GM10847 (cell line): ENCODE results near the gene LPP.

Experiments used
- POLR2A ChIP-seq: IDR thresholded peaks from 2 replicates; pipeline ENCODE4 v1.6.1; 2011; ENCODE audit not compliant: insufficient read length; ENCODE audit errors: extremely low read depth

The LPP gene

DNA sequence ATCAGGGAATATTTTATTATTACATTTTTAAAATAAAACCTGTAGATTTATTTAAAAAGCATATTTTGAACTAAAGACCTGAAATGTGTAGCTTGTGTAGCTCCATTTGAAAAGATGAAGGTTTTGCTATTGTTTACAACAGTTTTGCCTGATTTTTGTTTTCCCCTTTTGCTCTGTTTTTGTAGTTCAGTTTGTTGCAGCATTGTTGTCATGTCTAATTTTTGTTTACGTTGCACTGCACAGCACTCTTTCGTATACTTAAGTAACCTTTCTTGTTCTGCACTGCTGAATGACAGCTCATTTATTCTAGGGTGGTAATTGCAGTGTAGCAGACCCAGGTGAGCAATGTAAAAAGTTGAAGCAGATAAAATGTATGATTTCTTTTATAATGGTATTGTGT, 435.8 kb downstream of the LPP start:
- no peak for TF ChIP-seq POLR2A

DNA sequence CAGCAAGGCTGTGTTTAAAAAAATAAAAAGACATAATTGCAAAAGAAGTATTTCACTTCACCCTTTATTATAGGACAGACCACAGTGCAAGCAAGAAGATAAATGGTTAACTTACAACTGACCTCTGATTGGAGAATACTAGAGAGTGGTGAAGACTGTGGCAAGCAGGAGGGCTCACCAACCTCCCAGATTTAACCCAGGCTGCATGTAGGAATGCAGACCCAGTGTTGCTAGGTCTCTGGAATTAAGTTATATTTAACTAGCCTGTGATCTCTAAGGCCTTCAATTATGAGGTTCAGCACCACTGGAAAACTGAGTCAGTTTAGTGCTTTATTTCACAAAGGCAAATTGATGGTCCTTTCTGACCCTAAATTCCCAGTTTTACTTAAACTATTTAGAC, 436.6 kb downstream of the LPP start:
- no peak for TF ChIP-seq POLR2A

DNA sequence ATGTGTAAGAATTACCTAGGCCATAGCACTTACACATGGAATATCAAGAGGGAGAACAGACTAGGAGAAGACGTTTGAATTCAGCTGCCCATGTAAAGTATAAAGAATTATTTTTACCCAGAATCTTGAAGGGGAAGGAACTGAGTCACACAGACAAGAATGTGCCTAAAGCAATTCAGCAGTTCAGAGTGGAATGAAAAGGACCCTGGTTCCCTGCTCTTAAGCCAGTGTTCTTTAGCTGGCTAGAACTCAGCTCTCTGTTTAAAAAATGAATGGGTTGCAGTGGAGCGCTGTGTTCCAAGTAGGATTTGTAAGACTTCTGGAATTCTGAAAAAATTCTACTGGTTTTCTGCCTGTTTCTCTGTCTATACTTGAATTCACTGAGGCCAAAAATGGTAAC, 440.2 kb downstream of the LPP start:
- no peak for TF ChIP-seq POLR2A

DNA sequence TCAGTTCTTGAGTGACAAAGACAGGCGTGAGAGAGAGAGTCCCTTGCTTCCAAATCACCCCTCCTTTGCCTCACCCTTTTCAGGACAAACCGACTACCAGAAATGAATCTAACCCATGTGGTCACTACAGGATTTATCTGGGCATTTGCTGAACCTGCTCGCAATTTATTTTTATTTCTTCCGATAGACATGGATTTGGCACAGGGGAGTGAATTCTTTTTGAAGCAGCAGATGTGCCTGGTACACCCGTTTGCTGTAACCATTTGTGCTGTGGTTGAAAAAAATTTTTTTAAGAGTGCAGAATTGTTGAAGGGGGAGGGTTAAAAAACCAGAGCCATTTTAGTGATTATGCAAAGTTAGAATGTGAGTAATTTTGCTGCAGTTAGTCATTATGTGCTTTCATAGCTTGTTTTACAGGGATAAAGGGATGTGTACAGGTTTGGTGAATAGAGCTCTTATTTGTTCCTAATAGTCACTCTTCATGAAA, 442.0 kb downstream of the LPP start:
- no peak for TF ChIP-seq POLR2A

DNA sequence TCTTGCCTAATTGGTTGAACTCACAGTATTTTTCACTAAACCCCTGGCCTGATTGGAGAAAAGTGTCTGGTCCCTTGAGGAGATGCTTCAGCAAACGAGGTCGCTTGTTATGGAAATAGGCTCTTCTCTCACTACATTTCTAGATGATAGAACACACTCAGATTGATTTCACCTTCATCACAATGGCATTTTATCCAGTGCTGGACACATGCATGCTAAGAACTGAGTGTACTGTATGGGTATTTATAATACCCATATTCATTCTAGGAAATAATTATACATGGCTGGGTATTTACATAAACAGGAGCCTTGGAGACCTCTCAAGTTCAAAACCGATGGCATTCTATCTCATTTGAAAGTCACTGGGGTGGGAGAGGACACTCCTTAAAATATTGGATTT, 444.9 kb downstream of the LPP start:
- no peak for TF ChIP-seq POLR2A

DNA sequence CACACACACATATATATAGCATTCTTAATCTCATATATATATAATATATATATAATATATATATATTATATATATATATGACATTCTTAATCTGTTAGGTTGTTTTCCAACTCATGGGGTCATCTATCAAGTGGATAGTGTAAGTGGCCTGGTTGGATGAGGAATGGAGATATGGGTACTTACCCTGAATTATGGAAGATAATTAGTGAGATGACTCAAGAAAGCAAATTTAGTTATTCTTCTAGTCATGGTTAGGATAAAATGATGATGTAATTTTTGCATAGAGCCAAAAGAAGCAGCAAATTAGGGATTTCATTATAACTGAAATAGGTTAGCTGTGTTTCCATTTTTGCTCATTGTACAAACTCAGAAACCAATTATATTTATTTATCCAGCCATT, 448.2 kb downstream of the LPP start:
- no peak for TF ChIP-seq POLR2A

DNA sequence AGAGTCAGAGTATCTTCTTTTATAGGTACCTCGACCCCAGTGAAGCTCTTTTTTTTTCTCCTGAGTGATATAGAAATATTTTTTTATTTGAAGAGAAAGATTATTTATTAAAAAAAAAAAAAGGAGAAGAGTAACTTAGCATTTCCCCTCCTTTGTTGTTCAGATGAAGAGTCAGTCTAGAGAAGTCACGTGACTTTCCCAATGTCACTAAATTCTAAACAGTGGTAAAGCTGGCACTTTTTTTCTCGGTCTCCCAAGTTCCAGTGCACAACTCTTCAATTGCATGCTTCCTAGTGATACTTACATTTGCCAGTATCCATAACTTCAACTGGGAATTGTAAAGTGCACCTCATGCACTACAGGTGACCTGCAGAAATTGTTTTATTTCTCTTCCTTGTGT, 448.7 kb downstream of the LPP start:
- TF ChIP-seq POLR2A = no peak

DNA sequence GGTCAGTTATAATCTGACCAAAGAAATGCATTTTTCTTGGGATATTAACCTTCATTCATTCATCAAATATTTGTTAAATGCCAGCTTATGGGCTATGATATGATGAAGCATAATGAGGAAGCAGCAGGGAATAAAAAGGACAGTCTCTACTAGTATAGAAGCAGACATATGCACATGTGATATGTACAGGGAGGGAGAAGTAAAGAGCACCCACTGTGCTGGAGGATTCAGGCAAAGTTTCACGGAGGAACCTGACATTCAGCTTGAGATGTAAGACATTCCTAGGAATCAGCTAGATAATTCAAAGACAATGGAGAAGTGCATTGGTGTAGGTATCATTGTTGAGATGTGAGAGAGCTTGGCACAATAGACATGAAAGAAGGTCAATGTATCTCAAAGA, 450.7 kb downstream of the LPP start:
- no peak for TF ChIP-seq POLR2A

DNA sequence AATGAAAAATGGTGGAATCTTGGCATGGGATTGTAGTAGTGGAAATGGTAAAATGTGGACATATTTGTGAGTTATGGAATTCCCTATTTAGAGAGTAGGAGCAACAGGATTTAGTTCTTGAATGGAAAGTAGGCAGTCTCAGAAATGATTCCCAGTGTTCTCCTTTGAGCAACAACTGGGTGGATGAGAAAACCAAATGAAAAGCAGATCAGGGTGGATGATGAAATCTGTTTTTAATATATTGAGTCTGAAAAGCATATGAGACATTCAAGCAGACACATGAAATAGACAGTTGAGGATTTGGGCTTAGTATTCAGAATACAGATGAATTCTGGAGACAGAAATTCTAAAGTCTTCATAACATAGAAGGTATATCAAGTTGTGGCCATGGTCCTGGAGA, 451.3 kb downstream of the LPP start:
- TF ChIP-seq POLR2A = no peak

DNA sequence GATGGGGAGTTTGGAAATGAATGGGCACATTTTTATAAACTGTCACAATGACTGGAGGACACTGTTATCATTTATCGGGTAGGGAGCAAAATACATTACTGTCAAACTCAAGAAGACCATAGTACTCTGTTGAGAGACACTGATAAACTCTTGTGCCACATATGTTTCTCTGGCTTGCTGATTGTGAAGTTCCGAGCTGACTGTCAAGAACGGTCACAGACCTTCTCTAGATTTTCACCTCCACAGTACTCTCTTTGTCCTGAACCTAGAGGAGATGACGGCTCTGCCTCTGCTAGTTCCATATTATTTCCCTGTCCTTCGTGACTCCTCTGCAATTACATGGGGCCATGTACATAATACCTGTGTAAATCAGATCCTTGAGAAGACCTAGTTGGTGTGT, 451.9 kb downstream of the LPP start:
- no peak for TF ChIP-seq POLR2A

DNA sequence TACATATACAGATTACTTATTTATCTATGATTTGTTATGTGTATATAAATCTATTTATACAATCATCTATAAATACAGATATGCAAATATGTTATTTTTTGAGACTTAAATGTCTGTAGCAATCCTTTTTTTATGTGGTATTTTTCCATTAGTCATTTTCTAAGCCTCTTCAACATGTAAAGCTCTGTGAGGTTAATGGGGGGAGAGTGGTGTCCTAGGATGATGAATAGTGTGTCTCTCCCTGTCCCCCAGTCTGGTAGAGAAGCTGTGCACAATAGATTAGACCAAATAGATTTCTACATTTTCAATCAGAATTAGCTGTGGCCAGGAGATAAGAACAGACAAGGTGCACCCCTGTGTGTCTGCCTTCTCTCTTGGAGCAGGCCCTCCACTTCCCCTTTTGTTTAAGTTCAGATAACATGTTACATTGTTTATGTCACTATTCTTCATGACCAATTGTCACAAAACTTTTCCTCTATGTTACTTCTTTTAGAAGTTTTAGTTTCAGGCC, 453.9 kb downstream of the LPP start:
- no peak for TF ChIP-seq POLR2A

DNA sequence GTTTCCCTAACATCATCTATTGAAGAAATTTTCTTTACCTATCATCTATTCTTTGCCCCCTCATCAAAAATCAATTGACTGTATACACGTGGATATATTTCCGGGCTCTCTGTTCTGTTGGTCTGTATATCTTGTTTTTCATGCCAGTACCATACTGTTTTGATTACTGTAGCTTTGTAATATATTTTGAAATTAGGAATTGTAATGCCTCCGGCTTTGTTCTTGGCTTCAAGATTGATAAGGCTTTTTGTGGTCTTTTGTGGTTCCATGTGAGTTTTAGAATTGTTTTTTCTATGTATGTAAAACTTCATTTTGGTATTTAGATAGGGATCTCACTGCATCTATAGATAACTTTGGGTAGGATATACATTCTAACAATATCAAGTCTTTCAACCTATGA, 454.4 kb downstream of the LPP start:
- TF ChIP-seq POLR2A = no peak

DNA sequence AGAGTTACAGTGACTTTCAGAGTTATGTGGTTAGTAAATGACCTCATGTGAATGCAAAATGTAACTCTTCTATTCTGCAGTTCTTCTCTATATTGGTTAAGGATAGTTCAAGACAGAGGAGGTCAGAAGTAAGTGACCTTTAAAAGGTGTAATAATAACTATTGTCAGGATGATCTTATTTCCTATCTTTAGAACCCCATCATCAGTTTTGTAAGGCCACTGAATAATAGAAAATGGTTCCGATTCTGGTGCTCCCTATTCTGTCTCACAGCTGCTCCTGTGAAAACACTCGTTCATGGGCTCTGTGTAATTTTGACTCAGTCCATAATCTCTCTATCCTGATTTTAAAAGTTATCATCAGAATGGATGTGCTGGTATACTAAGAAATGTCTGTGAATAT, 463.3 kb downstream of the LPP start:
- no peak for TF ChIP-seq POLR2A

DNA sequence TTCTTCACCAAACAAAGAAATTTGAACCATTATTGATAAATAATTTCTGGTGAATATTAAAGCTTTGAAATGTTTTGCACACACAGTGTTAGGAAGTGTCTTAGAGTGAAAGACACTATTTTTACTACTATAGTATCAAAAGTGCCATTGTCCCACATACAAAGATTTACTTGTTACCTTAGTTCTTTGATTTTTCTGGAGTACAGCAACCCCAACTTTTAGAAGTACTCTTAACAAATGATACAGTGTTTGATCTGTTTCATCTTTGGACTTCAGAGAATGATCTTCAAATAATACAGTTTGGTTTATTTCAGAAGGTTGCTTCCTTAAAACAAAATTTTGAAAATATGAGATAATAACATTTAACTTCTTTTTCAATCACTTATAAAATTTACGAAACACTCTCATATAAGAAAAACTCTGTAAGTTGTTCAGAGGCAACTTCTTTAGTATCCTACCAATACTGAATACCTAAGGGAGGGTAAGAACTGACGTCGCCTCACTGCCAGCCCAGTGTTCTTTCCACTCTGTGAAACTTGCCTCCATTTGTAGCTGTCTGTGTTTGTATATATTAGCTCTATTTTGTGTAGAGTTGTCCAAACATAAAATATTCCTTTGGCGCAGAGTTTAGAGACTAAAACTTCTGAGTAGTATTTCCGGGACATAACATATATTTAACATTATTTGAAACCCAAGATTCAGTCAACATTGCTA, 464.2 kb downstream of the LPP start:
- no peak for TF ChIP-seq POLR2A

DNA sequence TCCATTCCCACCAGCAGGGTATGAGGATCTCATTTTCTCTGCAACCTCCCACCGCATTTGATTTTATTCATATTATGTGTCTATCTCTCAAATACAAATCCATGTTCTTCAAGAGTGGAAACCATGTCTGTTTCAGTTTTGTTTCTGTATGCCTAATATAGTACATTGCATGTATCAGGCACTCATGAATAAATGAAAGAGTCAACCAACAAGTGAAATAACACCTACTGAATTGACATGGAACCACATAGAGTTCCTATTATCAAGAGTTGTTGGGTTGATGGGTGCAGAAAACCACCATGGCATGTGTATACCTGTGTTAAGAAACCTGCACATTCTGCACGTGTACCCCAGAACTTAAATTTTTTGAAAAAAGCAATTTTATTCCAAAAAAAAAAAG, 466.8 kb downstream of the LPP start:
- no peak for TF ChIP-seq POLR2A

DNA sequence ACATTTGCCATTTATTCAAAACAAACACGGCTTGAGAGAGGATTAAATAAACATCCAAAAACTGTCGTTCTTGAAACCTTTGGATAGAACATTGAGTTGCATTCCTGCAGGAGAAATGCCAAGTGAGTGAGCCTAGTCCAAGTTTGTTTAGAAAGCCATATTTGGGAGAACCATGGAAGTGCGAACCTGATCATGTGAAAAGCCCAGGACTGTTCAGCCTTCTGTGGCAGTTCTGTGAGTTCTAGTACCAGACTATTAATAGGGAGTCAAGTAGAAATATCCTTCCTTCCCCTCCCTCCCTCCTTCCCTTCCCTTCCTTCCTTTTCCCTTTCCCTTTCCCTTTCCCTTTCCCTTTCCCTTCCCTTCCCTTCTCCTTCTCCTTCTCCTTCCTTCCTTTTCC, 470.4 kb downstream of the LPP start:
- TF ChIP-seq POLR2A = no peak

DNA sequence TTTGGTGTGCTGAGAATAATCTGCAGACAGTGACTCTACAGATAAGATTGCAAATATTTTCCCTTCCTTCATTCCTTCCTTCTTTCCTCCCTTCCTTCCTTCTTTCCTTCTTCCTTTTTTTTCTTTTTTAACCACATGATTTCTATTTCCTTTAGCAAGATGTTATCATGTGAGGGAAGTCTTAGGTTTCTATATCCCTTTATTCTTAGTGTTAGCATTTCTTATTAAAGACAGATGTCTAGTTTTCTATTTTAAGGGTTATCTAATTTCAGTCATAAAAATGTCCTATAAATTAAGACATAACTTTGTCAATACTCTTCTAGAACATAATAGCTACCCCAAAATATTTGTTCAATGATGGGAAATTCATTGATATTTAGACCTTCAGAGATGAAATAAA, 470.9 kb downstream of the LPP start:
- no peak for TF ChIP-seq POLR2A
